ENCODE data around the gene ALDH8A1.

- TF ChIP-seq CTCF (IDR thresholded peaks at IDR 0.05) (no peak), EP300 (IDR thresholded peaks at IDR 0.05) (no peak), POLR2A (IDR thresholded peaks at IDR 0.05) (no peak), POLR2AphosphoS5 (IDR thresholded peaks at IDR 0.05) (no peak)
Observed at GRCh38 chr6:134994431-134994830, 44.5 kb upstream of the ALDH8A1 start.

All from stomach (tissue), 4 donors.